GM12878 (cell line): Measurements from ENCODE around the gene MAP3K10. TPM values are rescaled to one million over a fixed set of nuclear protein-coding genes. Genes with fewer than 3 reads are reported as not detected.

Experiments used
- ATAC-seq: fragments of 200-7000 bp; cut with Tn5 transposase; 3 replicates; pipeline ENCODE4 v1.9.1; 2020; ENCODE audit warnings: mild to moderate bottlenecking, moderate library complexity
- BruUV-seq: library from RNA; stranded (reverse); fragments of 400-500 nt; replicated peaks from 2 replicates; lab custom pipeline; 2021; lab: Mats Ljungman, UMichigan
- CTCF ChIA-PET: fragments of 300-600 bp; sonication (Branson Sonifier 250); formaldehyde crosslinking; extraction: SDS; loops from one replicate; lab custom pipeline; 2021; ENCODE audit warnings: inconsistent platforms; lab: Yijun Ruan, JAX
- POLR2A ChIA-PET: fragments of 350-600 bp; formaldehyde crosslinking; extraction: SDS; loops from one replicate; lab custom pipeline; 2021; ENCODE audit warnings: inconsistent platforms; lab: Charles Lee
- RAD21 ChIA-PET: fragments of 300-600 bp; sonication (Branson Sonifier 250); formaldehyde crosslinking; loops from one replicate; lab custom pipeline; 2023; ENCODE audit warnings: antibody characterized with exemption; ENCODE audit not compliant: unreplicated experiment; lab: Charles Lee
- SMC1A ChIA-PET: fragments of 300-600 bp; sonication (Branson Sonifier 250); formaldehyde crosslinking; loops from one replicate; lab custom pipeline; 2023; ENCODE audit not compliant: unreplicated experiment, uncharacterized antibody; lab: Charles Lee
- DNase-seq: peaks from one replicate; pipeline ENCODE4 v3.0.0-alpha.2; 2011; ENCODE audit warnings: low read depth, low spot score
- FAIRE-seq: peaks from 3 replicates; lab custom pipeline; 2011; peaks lifted over from hg19 to GRCh38; lab: Jason Lieb, UNC
- H2AFZ ChIP-seq: 2 replicates; pipeline ENCODE4 v1.6.0; 2011; ENCODE audit warnings: low read depth, low read length, control low read depth; ENCODE audit not compliant: control insufficient read depth
- H3K27ac ChIP-seq: 2 replicates; pipeline ENCODE4 v1.5.1; 2011; ENCODE audit warnings: control low read depth; ENCODE audit not compliant: control insufficient read depth, insufficient read depth
- H3K27me3 ChIP-seq, 2 experiments: replicated peaks in 1 of 2; 2 replicates each; pipeline versions ENCODE4 v1.6.0 to v1.6.1; 2011; ENCODE audit warnings: low read length in 1 of 2; ENCODE audit not compliant: control insufficient read depth in 2 of 2, insufficient read depth in 2 of 2
- H3K36me3 ChIP-seq, 2 experiments: 2 replicates each; pipeline ENCODE4 v1.5.1; 2011; ENCODE audit warnings: low read length in 1 of 2; ENCODE audit not compliant: control insufficient read depth in 2 of 2, insufficient read depth in 2 of 2
- H3K4me1 ChIP-seq: 2 replicates; pipeline ENCODE4 v1.6.1; 2011; ENCODE audit warnings: mild to moderate bottlenecking, low read length, moderate library complexity, mixed read lengths; ENCODE audit not compliant: control insufficient read depth, insufficient read depth
- H3K4me2 ChIP-seq: 2 replicates; pipeline ENCODE4 v1.6.0; 2011; ENCODE audit warnings: control low read depth; ENCODE audit not compliant: control insufficient read depth, insufficient read depth
- H3K4me3 ChIP-seq: fragments of 200-600 bp; sonication (generic); 2 replicates; pipeline ENCODE4 v1.5.1; 2016
- H3K79me2 ChIP-seq: 2 replicates; pipeline ENCODE4 v1.6.0; 2011; ENCODE audit warnings: low read length; ENCODE audit not compliant: control insufficient read depth, insufficient read depth
- H3K9ac ChIP-seq: 2 replicates; pipeline ENCODE4 v1.8.0; 2011; ENCODE audit warnings: low read length, control low read depth, mixed read lengths; ENCODE audit not compliant: control insufficient read depth, insufficient read depth
- H3K9me3 ChIP-seq: replicated peaks from 3 replicates; pipeline ENCODE4 v1.5.1; 2011; ENCODE audit warnings: mild to moderate bottlenecking, low read length; ENCODE audit not compliant: control insufficient read depth, insufficient read depth
- H4K20me1 ChIP-seq: 2 replicates; pipeline ENCODE4 v1.6.0; 2011; ENCODE audit not compliant: control insufficient read depth, insufficient read depth
- BCL11A ChIP-seq: IDR thresholded peaks from 2 replicates; pipeline ENCODE4 v1.6.1; 2011; ENCODE audit warnings: low read depth, low read length
- CBX3 ChIP-seq: fragments of 200-600 bp; sonication (generic); IDR thresholded peaks from 2 replicates; pipeline ENCODE4 v1.6.1; 2016; ENCODE audit warnings: low read depth, borderline replicate concordance
- CEBPB ChIP-seq, 2 experiments: fragments of 150-350 bp in 1 of 2; IDR thresholded peaks; 2 replicates each; pipeline ENCODE4 v1.6.1; 2012 to 2014; ENCODE audit warnings: low read depth in 2 of 2, low read length in 2 of 2, borderline replicate concordance in 1 of 2, inconsistent platforms in 1 of 2
- FOS ChIP-seq: IDR thresholded peaks from 3 replicates; pipeline ENCODE4 v1.6.1; 2011; ENCODE audit warnings: borderline replicate concordance; ENCODE audit not compliant: insufficient read length; ENCODE audit errors: extremely low read depth
- IKZF2 ChIP-seq, 2 experiments: fragments of 450-650 bp; IDR thresholded peaks; 2 replicates each; pipeline ENCODE4 v1.6.1; 2017; ENCODE audit warnings: mild to moderate bottlenecking in 2 of 2, moderate library complexity in 2 of 2
- IRF4 ChIP-seq: IDR thresholded peaks from 2 replicates; pipeline ENCODE4 v1.6.1; 2011; ENCODE audit warnings: low read depth, low read length
- MTA2 ChIP-seq: fragments of 450-650 bp; IDR thresholded peaks from 2 replicates; pipeline ENCODE4 v1.6.1; 2016; ENCODE audit warnings: low read depth, mild to moderate bottlenecking, moderate library complexity
- NFYB ChIP-seq: IDR thresholded peaks from 2 replicates; pipeline ENCODE4 v1.6.1; 2011; ENCODE audit warnings: low read depth, mild to moderate bottlenecking, low read length, improper control_type of control experiment, moderate library complexity; ENCODE audit not compliant: insufficient read depth
- POLR2A ChIP-seq: IDR thresholded peaks from 2 replicates; pipeline ENCODE4 v1.6.1; 2011; ENCODE audit warnings: low read depth, mild to moderate bottlenecking, low read length
- RB1 ChIP-seq: fragments of 450-650 bp; formaldehyde crosslinking; IDR thresholded peaks from 2 replicates; pipeline ENCODE4 v1.6.1; 2017; ENCODE audit warnings: mild to moderate bottlenecking, borderline replicate concordance
- RELA ChIP-seq: fragments of 450-650 bp; IDR thresholded peaks from 2 replicates; pipeline ENCODE4 v1.8.0; 2014; ENCODE audit warnings: borderline replicate concordance; ENCODE audit not compliant: partially characterized antibody
- STAT1 ChIP-seq: fragments of 450-650 bp; conservative IDR thresholded peaks from 2 replicates; pipeline ENCODE4 v1.6.1; 2014; ENCODE audit warnings: antibody characterized with exemption, mild to moderate bottlenecking
- TAF1 ChIP-seq: IDR thresholded peaks from 2 replicates; pipeline ENCODE4 v1.6.1; 2011; ENCODE audit warnings: mild to moderate bottlenecking, low read depth, low read length, borderline replicate concordance
- TBL1XR1 ChIP-seq: IDR thresholded peaks from 2 replicates; pipeline ENCODE4 v1.6.1; 2012; ENCODE audit warnings: low read depth, low read length, improper control_type of control experiment
- TCF3 ChIP-seq: IDR thresholded peaks from 2 replicates; pipeline ENCODE4 v1.6.1; 2012; ENCODE audit warnings: low read depth, mild to moderate bottlenecking, low read length, borderline replicate concordance; ENCODE audit not compliant: insufficient read depth
- TCF7 ChIP-seq: IDR thresholded peaks from 2 replicates; pipeline ENCODE4 v1.6.1; 2014; ENCODE audit warnings: antibody characterized with exemption, borderline replicate concordance
- ZSCAN29 ChIP-seq: fragments of 450-650 bp; IDR thresholded peaks from 2 replicates; pipeline ENCODE4 v1.6.1; 2017; ENCODE audit warnings: mild to moderate bottlenecking, moderate library complexity
- ZZZ3 ChIP-seq: IDR thresholded peaks from 2 replicates; pipeline ENCODE4 v1.6.1; 2011; ENCODE audit warnings: low read depth; ENCODE audit not compliant: control insufficient read depth, insufficient read length
- WGBS: methylation state at CpG from one replicate; pipeline ENCODE4 v1.1.6; 2016; ENCODE audit warnings: low lambda C conversion rate; ENCODE audit not compliant: insufficient replicate concordance, insufficient coverage; ENCODE audit errors: missing lambda C conversion rate; 5-methylcytosine and 5-hydroxymethylcytosine counted together
- in situ Hi-C: fragments of 300-500 bp; cut with MboI; formaldehyde crosslinking; loops from 9 replicates; pipeline ENCODE4 v1.14.3; 2018; ENCODE audit warnings: mixed read lengths
- intact Hi-C: fragments of 100-400 bp; cut with micrococcal nuclease; formaldehyde crosslinking; loops from one replicate; pipeline ENCODE4 v1.14.2; 2022; ENCODE audit not compliant: unreplicated experiment
- polyA plus RNA-seq, 11 experiments: library from polyadenylated mRNA; depleted of rRNA in 4 of 11; unstranded in 6 of 11; stranded (reverse) in 5 of 11; fragments of >200 nt; fragmentation: Nextera tagmentation in 4 of 11; fragmentation: Illumina TruSeq in 1 of 11; extraction: Ambion mirVana in 4 of 11; extraction: Trizol in 1 of 11; gene quantifications; 1 replicate in 1 of 11; 2 replicates in 10 of 11; pipeline versions ENCODE4 v1.2.1 to v1.2.3, GENCODE V29; 2011 to 2016; ENCODE audit warnings: inconsistent platforms in 2 of 11, missing spikeins in 2 of 11, low read depth in 1 of 11
- total RNA-seq, 4 experiments: library from RNA; depleted of rRNA in 3 of 4; stranded (reverse); fragments of >200 nt in 3 of 4; fragmentation: Illumina TruSeq in 1 of 4; extraction: Trizol in 1 of 4; gene quantifications; 2 replicates each; pipeline versions ENCODE4 v1.2.1 to v1.2.3, GENCODE V29; 2013 to 2021
- TF ChIP-seq, protein P1 (sequence below): IDR thresholded peaks from 2 replicates; pipeline ENCODE4 v1.6.1; 2012; ENCODE audit warnings: low read depth, low read length, improper control_type of control experiment

Gene MAP3K10
- total and polyA plus RNA-seq, 10 of the 15 experiments (the other 5 are each of a cell fraction or from before 2014, with no cell fraction given), result 0.11 to 16.6 (median 2.6) TPM

DNA sequence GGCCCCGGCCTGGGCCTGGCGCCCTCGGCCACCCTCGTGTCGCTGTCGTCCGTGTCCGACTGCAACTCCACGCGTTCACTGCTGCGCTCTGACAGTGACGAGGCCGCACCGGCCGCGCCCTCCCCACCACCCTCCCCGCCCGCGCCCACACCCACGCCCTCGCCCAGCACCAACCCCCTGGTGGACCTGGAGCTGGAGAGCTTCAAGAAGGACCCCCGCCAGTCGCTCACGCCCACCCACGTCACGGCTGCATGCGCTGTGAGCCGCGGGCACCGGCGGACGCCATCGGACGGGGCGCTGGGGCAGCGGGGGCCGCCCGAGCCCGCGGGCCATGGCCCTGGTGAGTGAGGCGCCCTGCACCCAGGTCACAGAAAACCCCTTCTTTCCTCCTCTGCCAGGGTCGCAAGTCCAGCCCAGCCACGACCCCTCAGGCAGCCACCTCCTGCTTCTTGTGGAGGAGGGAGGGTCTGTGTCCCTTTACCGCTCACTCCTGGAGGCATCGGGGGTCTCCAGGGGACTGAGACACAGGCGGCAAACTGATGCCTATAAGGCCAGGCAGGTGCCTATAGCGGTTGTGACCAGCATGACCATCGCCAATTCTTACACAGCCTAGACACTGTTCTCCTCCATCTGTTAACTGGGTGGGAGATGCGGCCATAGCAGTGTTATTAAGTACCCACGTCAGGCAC lies 22.8 kb downstream of the MAP3K10 start:
- in situ Hi-C loops (no loop called here), intact Hi-C loops (no loop called here)
- no peak for ATAC-seq
- SMC1A ChIA-PET, result no interaction called here
- 0 out of 2 replicates have a peak, but pooled peaks have one; percentile 14 for TF ChIP-seq POLR2A
- no peak for TF ChIP-seq RB1
- TF ChIP-seq MTA2, result no peak
- no peak for TF ChIP-seq BCL11A
- TF ChIP-seq TBL1XR1, result no peak
- TF ChIP-seq CBX3, result no peak
- RAD21 ChIA-PET, result no interaction called here
- H3K27me3 ChIP-seq, result peaks cover 0 to 6% of the 10 kb centered on the region in 2 experiments
- POLR2A ChIA-PET, result no interaction called here
- no peaks in the 10 kb centered on the region; the same call in 2 of the 3 replicates for H3K9me3 ChIP-seq
- no peaks in the 10 kb centered on the region for H3K79me2 ChIP-seq
- no peaks in the 10 kb centered on the region for H3K36me3 ChIP-seq
- FAIRE-seq, result no peak
- no peaks in the 10 kb centered on the region for H3K4me1 ChIP-seq
- no peak overlapping the region for H3K9ac ChIP-seq
- WGBS, result 89% methylated on average over 24 of the region's 50 CpGs
- H2AFZ ChIP-seq, result no peak overlapping the region
- H3K4me2 ChIP-seq, result no peak overlapping the region
- no TSS peak for BruUV-seq
- no peaks in the 10 kb centered on the region for H4K20me1 ChIP-seq
- CTCF ChIA-PET, result interaction anchor here (1.0 kb wide), 1 partner anchor 11 kb away, joined by 3 read pairs; no protein-coding TSS in a partner anchor
- H3K4me3 ChIP-seq, result no peak overlapping the region
- no peak overlapping the region for H3K27ac ChIP-seq
- no peak for DNase-seq

DNA sequence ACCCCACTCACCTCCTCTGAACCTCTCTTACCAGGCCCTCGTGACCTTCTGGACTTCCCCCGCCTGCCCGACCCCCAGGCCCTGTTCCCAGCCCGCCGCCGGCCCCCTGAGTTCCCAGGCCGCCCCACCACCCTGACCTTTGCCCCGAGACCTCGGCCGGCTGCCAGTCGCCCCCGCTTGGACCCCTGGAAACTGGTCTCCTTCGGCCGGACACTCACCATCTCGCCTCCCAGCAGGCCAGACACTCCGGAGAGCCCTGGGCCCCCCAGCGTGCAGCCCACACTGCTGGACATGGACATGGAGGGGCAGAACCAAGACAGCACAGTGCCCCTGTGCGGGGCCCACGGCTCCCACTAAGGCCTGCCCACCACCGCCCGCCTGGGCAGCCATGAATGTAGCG lies 23.7 kb downstream of the MAP3K10 start:
- Histone ChIP-seq H3K27me3 (peaks cover 0 to 6% of the 10 kb centered on the region in 2 experiments), H3K9ac (no peak overlapping the region), H3K27ac (no peak overlapping the region), H3K4me1 (no peaks in the 10 kb centered on the region), H3K79me2 (no peaks in the 10 kb centered on the region), H2AFZ (no peak overlapping the region), H3K9me3 (no peaks in the 10 kb centered on the region; the same call in 2 of the 3 replicates), H3K36me3 (no peaks in the 10 kb centered on the region), H3K4me3 (no peak overlapping the region), H4K20me1 (no peaks in the 10 kb centered on the region), H3K4me2 (no peak overlapping the region)
- no peak for DNase-seq
- ChIA-PET SMC1A (no interaction called here), POLR2A (no interaction called here), RAD21 (no interaction called here), CTCF (interaction anchor here (1.0 kb wide), 1 partner anchor 10 kb away, joined by 3 read pairs; no protein-coding TSS in a partner anchor)
- ATAC-seq, result no peak
- no peak for FAIRE-seq
- in situ Hi-C loops (no loop called here), intact Hi-C loops (no loop called here)
- 89% methylated on average over 6 of the region's 22 CpGs for WGBS
- BruUV-seq, result no TSS peak
- TF ChIP-seq RELA, result no peak
- no peak for TF ChIP-seq ZSCAN29
- TF ChIP-seq STAT1, result no peak
- TF ChIP-seq, protein P1, sequence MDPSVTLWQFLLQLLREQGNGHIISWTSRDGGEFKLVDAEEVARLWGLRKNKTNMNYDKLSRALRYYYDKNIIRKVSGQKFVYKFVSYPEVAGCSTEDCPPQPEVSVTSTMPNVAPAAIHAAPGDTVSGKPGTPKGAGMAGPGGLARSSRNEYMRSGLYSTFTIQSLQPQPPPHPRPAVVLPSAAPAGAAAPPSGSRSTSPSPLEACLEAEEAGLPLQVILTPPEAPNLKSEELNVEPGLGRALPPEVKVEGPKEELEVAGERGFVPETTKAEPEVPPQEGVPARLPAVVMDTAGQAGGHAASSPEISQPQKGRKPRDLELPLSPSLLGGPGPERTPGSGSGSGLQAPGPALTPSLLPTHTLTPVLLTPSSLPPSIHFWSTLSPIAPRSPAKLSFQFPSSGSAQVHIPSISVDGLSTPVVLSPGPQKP, result no peak
- no peak for TF ChIP-seq CEBPB (IDR thresholded peaks at IDR 0.05; ENCODE audit: borderline replicate concordance in 1 of 2, low read depth in 2 of 2, low read length in 2 of 2)
- TF ChIP-seq IRF4, result no peak
- no peak for TF ChIP-seq ZZZ3
- TF ChIP-seq TCF3, result no peak
- TF ChIP-seq IKZF2 (IDR thresholded peaks at IDR 0.05), result no peak
- no peak for TF ChIP-seq BCL11A
- no peak for TF ChIP-seq TCF7
- TF ChIP-seq TAF1, result no peak
- no peak for TF ChIP-seq NFYB
- no peak for TF ChIP-seq FOS
